Fibroblast of villous mesenchyme (primary cell): ENCODE results near the gene SLC25A53. TPM values are rescaled to one million over a fixed set of nuclear protein-coding genes. Genes with fewer than 3 reads are reported as not detected.
"Not testable (repeated sequence)": the region's sequence is repeated elsewhere in the genome, so short reads cannot be mapped to it uniquely, and the experiment has no call there.

ENCODE experiments used
- DNase-seq: peaks from one replicate; pipeline ENCODE4 v3.0.0-alpha.2; 2010; ENCODE audit warnings: low read depth
- H3K4me3 ChIP-seq: 2 replicates; pipeline ENCODE4 v1.5.1; 2011; ENCODE audit warnings: low read depth, mild to moderate bottlenecking, low read length
- CTCF ChIP-seq: IDR thresholded peaks from 2 replicates; pipeline ENCODE4 v1.5.1; 2012; ENCODE audit warnings: low read depth, mild to moderate bottlenecking, low read length; ENCODE audit not compliant: insufficient read depth
- total RNA-seq: library from RNA; depleted of rRNA; stranded (reverse); fragments of >200 nt; gene quantifications from 2 replicates; pipeline ENCODE4 v1.2.3, GENCODE V29; 2012

Gene SLC25A53
- total RNA-seq, 1 donor: 5.6 TPM

- H3K4me3 ChIP-seq: no peak overlapping the region
- no peak for TF ChIP-seq CTCF
- no peak for DNase-seq
Measured at GRCh38 chrX:104085919-104086318, 70.9 kb downstream of the SLC25A53 start.

GRCh38 chrX:104085477-104085876, 71.3 kb downstream of the SLC25A53 start:
- DNase-seq: no peak
- no peak overlapping the region for H3K4me3 ChIP-seq
- no peak for TF ChIP-seq CTCF

- no peak for DNase-seq
- TF ChIP-seq CTCF: no peak
Measured at GRCh38 chrX:104084534-104085277, 72.1 kb downstream of the SLC25A53 start.

GRCh38 chrX:104084063-104084462, 72.7 kb downstream of the SLC25A53 start:
- no peak overlapping the region for H3K4me3 ChIP-seq
- no peak for TF ChIP-seq CTCF
- DNase-seq: no peak

More at GRCh38 chrX:104084534-104085277, 72.1 kb downstream of the SLC25A53 start:
- H3K4me3 ChIP-seq: no peak overlapping the region

- H3K4me3 ChIP-seq, DNase-seq: not testable (repeated sequence)
Measured at GRCh38 chrX:104077854-104078253, 79.0 kb downstream of the SLC25A53 start.

- DNase-seq, H3K4me3 ChIP-seq: not testable (repeated sequence)
Measured at GRCh38 chrX:104075778-104076445, 80.9 kb downstream of the SLC25A53 start, which contains the start of gene TMSB15C. Gene TMSB15C, minus strand, starts transcription at chrX:104076236.

GRCh38 chrX:104062636-104063035, 94.2 kb downstream of the SLC25A53 start:
- H3K4me3 ChIP-seq, DNase-seq: not testable (repeated sequence)

- not testable (repeated sequence) for H3K4me3 ChIP-seq, DNase-seq
Measured at GRCh38 chrX:104054956-104055355, 101.9 kb downstream of the SLC25A53 start.

Other genes with a start within 250 kb of the SLC25A53 start
- 3.5 and 6.5 TPM in 2 replicates for gene TMSB15B, start 194.4 kb downstream of the SLC25A53 start, total RNA-seq
- gene H2BW1, start 143.3 kb downstream of the SLC25A53 start, total RNA-seq: not detected in 2 replicates
- not detected in 2 replicates for gene H2BW2, start 117.1 kb downstream of the SLC25A53 start, total RNA-seq
- gene TMSB15C, start 80.8 kb downstream of the SLC25A53 start, total RNA-seq: 3.9 and 5.2 TPM in 2 replicates
- gene ZCCHC18, start 44.5 kb downstream of the SLC25A53 start, total RNA-seq: 0.43 and 0.64 TPM in 2 replicates
- 25.1 and 35.8 TPM in 2 replicates for gene FAM199X, start 9.4 kb upstream of the SLC25A53 start, total RNA-seq
- not detected in 2 replicates for gene ESX1, start 97.9 kb upstream of the SLC25A53 start, total RNA-seq